Skin of body (tissue), 2 donors: ENCODE results near the gene ERI3. TPM values are rescaled to one million over a fixed set of nuclear protein-coding genes. Genes with fewer than 3 reads are reported as not detected.
A peak's percentile ranks its signal among the peaks of the same experiment; 100 is the strongest.

ENCODE experiments used
- DNase-seq: peaks from one replicate; lab custom pipeline; 2025; lab: John Stamatoyannopoulos, UW
- total RNA-seq: library from RNA; depleted of rRNA; stranded (reverse); fragments of >200 nt; gene quantifications from one replicate; pipeline ENCODE4 v1.2.3, GENCODE V29; 2014

The ERI3 gene
- total RNA-seq, 1 donor from 2014 or later = 31.0 TPM

GRCh38 chr1:44239961-44240371, 115.1 kb downstream of the ERI3 start:
- no peak for DNase-seq

GRCh38 chr1:44239331-44239960, 115.6 kb downstream of the ERI3 start:
- DNase-seq = peak; percentile 15

- DNase-seq = no peak
Observed at GRCh38 chr1:44238660-44239059, 116.4 kb downstream of the ERI3 start.

- peak; percentile 49 for DNase-seq
Observed at GRCh38 chr1:44237721-44238457, 117.2 kb downstream of the ERI3 start.

GRCh38 chr1:44236490-44237272, 118.4 kb downstream of the ERI3 start:
- DNase-seq = no peak

GRCh38 chr1:44235808-44236207, 119.2 kb downstream of the ERI3 start:
- DNase-seq = no peak

GRCh38 chr1:44233593-44233992, 121.5 kb downstream of the ERI3 start:
- no peak for DNase-seq

- DNase-seq = no peak
Observed at GRCh38 chr1:44230796-44231195, 124.3 kb downstream of the ERI3 start.

GRCh38 chr1:44229435-44230167, 125.5 kb downstream of the ERI3 start:
- DNase-seq = no peak

- no peak for DNase-seq
Observed at GRCh38 chr1:44228218-44228617, 126.8 kb downstream of the ERI3 start.

GRCh38 chr1:44227211-44227610, 127.8 kb downstream of the ERI3 start:
- no peak for DNase-seq

- DNase-seq = no peak
Observed at GRCh38 chr1:44225761-44226160, 129.3 kb downstream of the ERI3 start.

- no peak for DNase-seq
Observed at GRCh38 chr1:44223187-44223610, 131.9 kb downstream of the ERI3 start.

GRCh38 chr1:44222397-44223186, 132.5 kb downstream of the ERI3 start:
- DNase-seq = no peak

- no peak for DNase-seq
Observed at GRCh38 chr1:44221769-44222168, 133.3 kb downstream of the ERI3 start.

- DNase-seq = no peak
Observed at GRCh38 chr1:44220755-44221154, 134.3 kb downstream of the ERI3 start.

GRCh38 chr1:44220001-44220751, 134.9 kb downstream of the ERI3 start:
- no peak for DNase-seq

- DNase-seq = no peak
Observed at GRCh38 chr1:44219301-44219626, 135.8 kb downstream of the ERI3 start.

- no peak for DNase-seq
Observed at GRCh38 chr1:44218503-44219300, 136.4 kb downstream of the ERI3 start.
